ENCODE results near the gene PIGU.

GRCh38 chr20:34560614-34561013 is 116.3 kb downstream of the PIGU start:
- TF ChIP-seq, protein P1, sequence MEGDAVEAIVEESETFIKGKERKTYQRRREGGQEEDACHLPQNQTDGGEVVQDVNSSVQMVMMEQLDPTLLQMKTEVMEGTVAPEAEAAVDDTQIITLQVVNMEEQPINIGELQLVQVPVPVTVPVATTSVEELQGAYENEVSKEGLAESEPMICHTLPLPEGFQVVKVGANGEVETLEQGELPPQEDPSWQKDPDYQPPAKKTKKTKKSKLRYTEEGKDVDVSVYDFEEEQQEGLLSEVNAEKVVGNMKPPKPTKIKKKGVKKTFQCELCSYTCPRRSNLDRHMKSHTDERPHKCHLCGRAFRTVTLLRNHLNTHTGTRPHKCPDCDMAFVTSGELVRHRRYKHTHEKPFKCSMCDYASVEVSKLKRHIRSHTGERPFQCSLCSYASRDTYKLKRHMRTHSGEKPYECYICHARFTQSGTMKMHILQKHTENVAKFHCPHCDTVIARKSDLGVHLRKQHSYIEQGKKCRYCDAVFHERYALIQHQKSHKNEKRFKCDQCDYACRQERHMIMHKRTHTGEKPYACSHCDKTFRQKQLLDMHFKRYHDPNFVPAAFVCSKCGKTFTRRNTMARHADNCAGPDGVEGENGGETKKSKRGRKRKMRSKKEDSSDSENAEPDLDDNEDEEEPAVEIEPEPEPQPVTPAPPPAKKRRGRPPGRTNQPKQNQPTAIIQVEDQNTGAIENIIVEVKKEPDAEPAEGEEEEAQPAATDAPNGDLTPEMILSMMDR (IDR thresholded peaks at IDR 0.05) = no peak
- no peak for TF ChIP-seq ZFX (IDR thresholded peaks at IDR 0.05; ENCODE audit: borderline replicate concordance)
